Measurements from ENCODE around the gene SH2D4B.

- TF ChIP-seq CTCF (IDR thresholded peaks at IDR 0.05): no peak
- TF ChIP-seq POLR2AphosphoS5 (IDR thresholded peaks at IDR 0.05): no peak
These were observed 42.3 kb downstream of the SH2D4B start for GRCh38 chr10:80579849-80580637.
